GM18951 (cell line): ENCODE measurements around the gene LRCH4.

ENCODE experiments used
- POLR2A ChIP-seq: IDR thresholded peaks from 4 replicates; pipeline ENCODE4 v1.6.1; 2011; ENCODE audit warnings: mild to moderate bottlenecking; ENCODE audit not compliant: insufficient read length, insufficient read depth; ENCODE audit errors: extremely low read depth
- in situ Hi-C: fragments of 300-500 bp; cut with MboI; formaldehyde crosslinking; loops from one replicate; pipeline ENCODE4 v1.12.0; 2022; ENCODE audit warnings: low sequenced_read_pairs, mixed read lengths, inconsistent platforms; ENCODE audit not compliant: unreplicated experiment

Gene LRCH4

GRCh38 chr7:100600730-100601038, 14.8 kb upstream of the LRCH4 start:
- no peak for TF ChIP-seq POLR2A
- in situ Hi-C loops, result no loop called here

- no peak for TF ChIP-seq POLR2A
- in situ Hi-C loops, result no loop called here
Measured at GRCh38 chr7:100599911-100600729, 14.2 kb upstream of the LRCH4 start.

- no peak for TF ChIP-seq POLR2A
- in situ Hi-C loops, result no loop called here
Measured at GRCh38 chr7:100598425-100598824, 12.5 kb upstream of the LRCH4 start.

GRCh38 chr7:100595188-100595587, 9.3 kb upstream of the LRCH4 start:
- in situ Hi-C loops, result no loop called here

GRCh38 chr7:100591596-100591995, 5.7 kb upstream of the LRCH4 start:
- in situ Hi-C loops, result no loop called here
- no peak for TF ChIP-seq POLR2A

More at GRCh38 chr7:100595188-100595587, 9.3 kb upstream of the LRCH4 start:
- no peak for TF ChIP-seq POLR2A

GRCh38 chr7:100590077-100590737, 4.3 kb upstream of the LRCH4 start:
- TF ChIP-seq POLR2A, result no peak
- in situ Hi-C loops, result no loop called here

- no peak for TF ChIP-seq POLR2A
- in situ Hi-C loops, result no loop called here
Measured at GRCh38 chr7:100589341-100589947, 3.5 kb upstream of the LRCH4 start.

GRCh38 chr7:100588438-100588837, 2.5 kb upstream of the LRCH4 start:
- in situ Hi-C loops, result no loop called here
- no peak for TF ChIP-seq POLR2A

- in situ Hi-C loops, result no loop called here
Measured at GRCh38 chr7:100586266-100587025, 517 bp upstream of the LRCH4 start, which contains the start of gene FBXO24. TSS of gene FBXO24 (plus strand) at chr7:100586328. CDS start at chr7:100586626, 298 bp downstream.

GRCh38 chr7:100584683-100585510, 1.0 kb downstream of the LRCH4 start:
- no peak for TF ChIP-seq POLR2A
- in situ Hi-C loops, result no loop called here

More at GRCh38 chr7:100586266-100587025, 517 bp upstream of the LRCH4 start, which contains the start of gene FBXO24:
- peak; percentile 75 for TF ChIP-seq POLR2A

GRCh38 chr7:100584054-100584682, 1.8 kb downstream of the LRCH4 start:
- in situ Hi-C loops, result no loop called here
- no peak for TF ChIP-seq POLR2A

GRCh38 chr7:100583132-100584053, 2.5 kb downstream of the LRCH4 start:
- TF ChIP-seq POLR2A, result peak; percentile 48
- in situ Hi-C loops, result no loop called here
